HG03066 (cell line): ENCODE measurements around the gene TCF12.

Experiments used
- ATAC-seq: cut with Tn5 transposase; IDR thresholded peaks from one replicate; pipeline ENCODE4 v1.9.1; 2021; ENCODE audit warnings: low read depth; ENCODE audit not compliant: unreplicated experiment

Gene TCF12

GRCh38 chr15:56918046-56918938 is at the start of gene TCF12:
Gene TCF12, plus strand, starts transcription at chr15:56918644. Its CDS starts 1,270 bp downstream, at chr15:56919914.
- ATAC-seq = peak; percentile 61

- ATAC-seq = no peak
These were observed 48.9 kb upstream of the TCF12 start for GRCh38 chr15:56869573-56869972.

- no peak for ATAC-seq
These were observed 47.3 kb upstream of the TCF12 start for GRCh38 chr15:56871185-56871584.

GRCh38 chr15:56871867-56872266 is 46.6 kb upstream of the TCF12 start:
- ATAC-seq = no peak

- no peak for ATAC-seq
These were observed 41.0 kb upstream of the TCF12 start for GRCh38 chr15:56877255-56877970.

GRCh38 chr15:56879502-56879901 is 38.9 kb upstream of the TCF12 start:
- no peak for ATAC-seq

GRCh38 chr15:56883088-56883487 is 35.4 kb upstream of the TCF12 start:
- ATAC-seq = no peak

GRCh38 chr15:56886363-56886931 is 32.0 kb upstream of the TCF12 start:
- no peak for ATAC-seq

GRCh38 chr15:56886932-56887781 is 31.3 kb upstream of the TCF12 start:
- peak; percentile 89 for ATAC-seq

- no peak for ATAC-seq
These were observed 30.5 kb upstream of the TCF12 start for GRCh38 chr15:56887782-56888438.

- no peak for ATAC-seq
These were observed 28.4 kb upstream of the TCF12 start for GRCh38 chr15:56890038-56890437.

- ATAC-seq = no peak
These were observed 26.5 kb upstream of the TCF12 start for GRCh38 chr15:56891852-56892440.

GRCh38 chr15:56892659-56893363 is 25.6 kb upstream of the TCF12 start:
- ATAC-seq = no peak

- no peak for ATAC-seq
These were observed 25.1 kb upstream of the TCF12 start for GRCh38 chr15:56893364-56893678.

GRCh38 chr15:56894601-56895000 is 23.8 kb upstream of the TCF12 start:
- no peak for ATAC-seq

- no peak for ATAC-seq
These were observed 16.5 kb upstream of the TCF12 start for GRCh38 chr15:56901931-56902330.

- ATAC-seq = no peak
These were observed 11.7 kb upstream of the TCF12 start for GRCh38 chr15:56906766-56907165.

GRCh38 chr15:56910801-56911200 is 7.6 kb upstream of the TCF12 start:
- no peak for ATAC-seq

GRCh38 chr15:56913241-56913640 is 5.2 kb upstream of the TCF12 start:
- no peak for ATAC-seq
